Memory B cell (primary cell): ENCODE results near the gene FXYD3.

Experiments used
- ATAC-seq: fragments of 150-1000 bp; cut with Tn5 transposase; 2 replicates; pipeline ENCODE4 v1.10.0; 2021; ENCODE audit warnings: low read depth, mild to moderate bottlenecking, moderate library complexity
- DNase-seq, 2 donors: peaks; one replicate each; pipeline ENCODE4 v3.0.0; 2022; ENCODE audit warnings: low spot score in 2 of 2
- H3K27ac Mint-ChIP-seq: one replicate; pipeline ENCODE4 v1.8.0; 2022; ENCODE audit warnings: mild to moderate bottlenecking, moderate library complexity, mixed read lengths
- H3K27me3 Mint-ChIP-seq: one replicate; pipeline ENCODE4 v1.8.0; 2022; ENCODE audit warnings: mixed read lengths
- H3K36me3 Mint-ChIP-seq: one replicate; pipeline ENCODE4 v1.8.0; 2022; ENCODE audit warnings: mild to moderate bottlenecking, mixed read lengths
- H3K4me1 Mint-ChIP-seq: one replicate; pipeline ENCODE4 v1.8.0; 2022; ENCODE audit warnings: mixed read lengths
- H3K4me3 Mint-ChIP-seq: one replicate; pipeline ENCODE4 v1.8.0; 2022; ENCODE audit warnings: mild to moderate bottlenecking, moderate library complexity, mixed read lengths
- H3K9me3 Mint-ChIP-seq: one replicate; pipeline ENCODE4 v1.8.0; 2022; ENCODE audit warnings: mixed read lengths

The FXYD3 gene

GRCh38 chr19:35106291-35106583 lies 9.4 kb upstream of the FXYD3 start:
- DNase-seq (no peak), ATAC-seq (no peak)
- Mint-ChIP-seq H3K9me3 (no peaks in the 10 kb centered on the region), H3K36me3 (no peaks in the 10 kb centered on the region), H3K4me3 (no peak overlapping the region), H3K27me3 (peaks cover 2% of the 10 kb centered on the region), H3K27ac (no peak overlapping the region), H3K4me1 (no peaks in the 10 kb centered on the region)

- Mint-ChIP-seq H3K4me3 (no peak overlapping the region), H3K27me3 (peaks cover 2% of the 10 kb centered on the region), H3K27ac (no peak overlapping the region), H3K9me3 (no peaks in the 10 kb centered on the region), H3K36me3 (no peaks in the 10 kb centered on the region), H3K4me1 (no peaks in the 10 kb centered on the region)
- ATAC-seq (no peak), DNase-seq (no peak)
Measured at GRCh38 chr19:35106898-35107541, 8.6 kb upstream of the FXYD3 start.

- Mint-ChIP-seq H3K4me3 (no peak overlapping the region), H3K36me3 (no peaks in the 10 kb centered on the region), H3K4me1 (no peaks in the 10 kb centered on the region), H3K27me3 (peaks cover 2% of the 10 kb centered on the region), H3K9me3 (no peaks in the 10 kb centered on the region), H3K27ac (no peak overlapping the region)
- DNase-seq (no peak), ATAC-seq (no peak)
Measured at GRCh38 chr19:35107545-35107944, 8.1 kb upstream of the FXYD3 start.

GRCh38 chr19:35108730-35109129 lies 6.9 kb upstream of the FXYD3 start:
- DNase-seq, result no peak
- no peak for ATAC-seq
- no peaks in the 10 kb centered on the region for H3K4me1 Mint-ChIP-seq
- no peak overlapping the region for H3K27ac Mint-ChIP-seq
- H3K36me3 Mint-ChIP-seq, result no peaks in the 10 kb centered on the region
- H3K27me3 Mint-ChIP-seq, result peaks cover 2% of the 10 kb centered on the region
- no peak overlapping the region for H3K4me3 Mint-ChIP-seq
- no peaks in the 10 kb centered on the region for H3K9me3 Mint-ChIP-seq

GRCh38 chr19:35109395-35110112 lies 6.1 kb upstream of the FXYD3 start:
- Mint-ChIP-seq H3K27ac (no peak overlapping the region), H3K27me3 (peaks cover 2% of the 10 kb centered on the region), H3K4me3 (no peak overlapping the region), H3K4me1 (peaks cover 2% of the 10 kb centered on the region), H3K9me3 (no peaks in the 10 kb centered on the region), H3K36me3 (no peaks in the 10 kb centered on the region)
- DNase-seq, result no peak
- ATAC-seq, result no peak

GRCh38 chr19:35110974-35111373 lies 4.6 kb upstream of the FXYD3 start:
- Mint-ChIP-seq H3K4me1 (peaks cover 3% of the 10 kb centered on the region), H3K27me3 (peaks cover 2% of the 10 kb centered on the region), H3K27ac (no peak overlapping the region), H3K9me3 (no peaks in the 10 kb centered on the region), H3K4me3 (no peak overlapping the region), H3K36me3 (no peaks in the 10 kb centered on the region)
- no peak for DNase-seq
- no peak for ATAC-seq

GRCh38 chr19:35112995-35113688 lies 2.5 kb upstream of the FXYD3 start:
- Mint-ChIP-seq H3K4me3 (no peak overlapping the region), H3K36me3 (no peaks in the 10 kb centered on the region), H3K27me3 (peaks cover 2% of the 10 kb centered on the region), H3K27ac (no peak overlapping the region), H3K9me3 (no peaks in the 10 kb centered on the region), H3K4me1 (peaks cover 3% of the 10 kb centered on the region)
- DNase-seq (no peak), ATAC-seq (no peak)

GRCh38 chr19:35114353-35115176 lies 1.1 kb upstream of the FXYD3 start:
- DNase-seq, result peak; percentile 63 to 80
- peaks cover 2% of the 10 kb centered on the region for H3K27me3 Mint-ChIP-seq
- H3K27ac Mint-ChIP-seq, result no peak overlapping the region

GRCh38 chr19:35116072-35116801 lies 614 bp downstream of the FXYD3 start:
- Mint-ChIP-seq H3K27ac (no peak overlapping the region), H3K4me3 (no peak overlapping the region), H3K9me3 (no peaks in the 10 kb centered on the region), H3K27me3 (no peaks in the 10 kb centered on the region), H3K36me3 (no peaks in the 10 kb centered on the region), H3K4me1 (peaks cover 3% of the 10 kb centered on the region)
- DNase-seq (no peak), ATAC-seq (no peak)

More at GRCh38 chr19:35114353-35115176, 1.1 kb upstream of the FXYD3 start:
- ATAC-seq, result peak; percentile 88
- no peaks in the 10 kb centered on the region for H3K9me3 Mint-ChIP-seq
- no peaks in the 10 kb centered on the region for H3K36me3 Mint-ChIP-seq
- H3K4me3 Mint-ChIP-seq, result peak overlapping the region; percentile 37
- peaks cover 3% of the 10 kb centered on the region for H3K4me1 Mint-ChIP-seq

GRCh38 chr19:35117116-35117515 lies 1.5 kb downstream of the FXYD3 start:
- no peak overlapping the region for H3K4me3 Mint-ChIP-seq
- H3K27ac Mint-ChIP-seq, result no peak overlapping the region

GRCh38 chr19:35117799-35118198 lies 2.2 kb downstream of the FXYD3 start:
- Mint-ChIP-seq H3K36me3 (no peaks in the 10 kb centered on the region), H3K27me3 (no peaks in the 10 kb centered on the region), H3K4me3 (no peak overlapping the region), H3K9me3 (no peaks in the 10 kb centered on the region), H3K27ac (no peak overlapping the region), H3K4me1 (peaks cover 3% of the 10 kb centered on the region)
- no peak for ATAC-seq
- no peak for DNase-seq

More at GRCh38 chr19:35117116-35117515, 1.5 kb downstream of the FXYD3 start:
- no peak for DNase-seq
- H3K4me1 Mint-ChIP-seq, result peaks cover 3% of the 10 kb centered on the region
- no peaks in the 10 kb centered on the region for H3K36me3 Mint-ChIP-seq
- no peaks in the 10 kb centered on the region for H3K27me3 Mint-ChIP-seq
- H3K9me3 Mint-ChIP-seq, result no peaks in the 10 kb centered on the region
- ATAC-seq, result no peak

- no peak overlapping the region for H3K4me3 Mint-ChIP-seq
- H3K4me1 Mint-ChIP-seq, result peaks cover 3% of the 10 kb centered on the region
- no peaks in the 10 kb centered on the region for H3K27me3 Mint-ChIP-seq
- no peak for ATAC-seq
- no peak overlapping the region for H3K27ac Mint-ChIP-seq
- no peak for DNase-seq
- no peaks in the 10 kb centered on the region for H3K36me3 Mint-ChIP-seq
- no peaks in the 10 kb centered on the region for H3K9me3 Mint-ChIP-seq
Measured at GRCh38 chr19:35118268-35119020, 2.8 kb downstream of the FXYD3 start.

GRCh38 chr19:35119091-35119490 lies 3.5 kb downstream of the FXYD3 start:
- DNase-seq, result no peak
- Mint-ChIP-seq H3K4me1 (peaks cover 7% of the 10 kb centered on the region), H3K27me3 (no peaks in the 10 kb centered on the region), H3K4me3 (no peak overlapping the region), H3K36me3 (no peaks in the 10 kb centered on the region), H3K27ac (no peak overlapping the region), H3K9me3 (no peaks in the 10 kb centered on the region)
- ATAC-seq, result no peak
